Stimulated activated CD4-positive, alpha-beta T cell treated with anti-CD3 and anti-CD28 coated beads, Interleukin-4, amount 100 ng/mL, for 48 hours (primary cell): ENCODE data around the gene NR6A1.
A peak's percentile ranks its signal among the peaks of the same experiment; 100 is the strongest.

Source experiments
- DNase-seq, 2 donors: peaks; one replicate each; pipeline ENCODE4 v3.0.0-alpha.2; 2020; ENCODE audit warnings: low read depth in 2 of 2

The NR6A1 gene

DNA sequence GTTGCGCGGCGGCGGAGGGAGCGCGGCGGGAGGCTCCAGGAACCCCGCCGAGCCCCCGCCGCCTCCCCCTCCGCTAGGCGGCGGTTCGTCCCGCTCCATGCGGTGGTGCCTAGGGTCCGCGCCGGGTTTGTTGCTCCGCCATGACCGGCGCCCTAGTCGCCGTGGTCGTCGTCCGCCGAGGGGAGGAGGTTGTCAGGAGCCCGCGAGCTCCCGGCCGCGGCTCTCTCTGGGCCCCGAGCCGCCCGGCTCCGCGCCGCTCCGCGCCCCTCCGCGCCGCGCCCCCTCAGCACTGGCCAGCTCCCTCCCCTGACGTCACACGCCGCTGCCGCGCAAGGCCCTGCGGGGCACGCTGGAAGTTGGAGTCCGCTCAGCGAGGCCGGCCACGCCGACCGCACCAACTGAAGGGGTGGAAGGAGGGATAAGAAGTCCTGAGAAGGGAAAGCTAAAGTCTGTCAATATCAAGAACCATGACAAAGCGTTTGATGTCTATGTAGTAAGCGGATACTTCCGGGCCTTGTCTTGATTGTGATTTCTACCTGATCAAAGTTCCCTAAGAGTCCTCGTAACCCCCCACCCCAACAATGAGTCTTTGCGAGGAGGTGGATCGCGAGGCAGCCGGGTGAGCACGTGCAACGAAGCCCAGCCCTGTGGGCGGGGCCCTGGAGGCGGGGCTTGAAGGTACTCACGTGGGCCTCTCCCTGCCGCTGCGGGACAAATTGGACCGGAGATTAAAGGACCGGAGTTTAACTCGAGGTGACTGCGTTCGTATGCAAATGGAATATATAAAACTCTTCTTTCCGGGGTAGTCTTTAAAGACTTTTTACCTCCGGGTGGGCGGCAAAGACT, at the start of gene NR6A1:
TSS of gene NR6A1 (minus strand) at position 291 of the 846 bp plus-strand sequence.
- peak; percentile 92 to 93 for DNase-seq

DNA sequence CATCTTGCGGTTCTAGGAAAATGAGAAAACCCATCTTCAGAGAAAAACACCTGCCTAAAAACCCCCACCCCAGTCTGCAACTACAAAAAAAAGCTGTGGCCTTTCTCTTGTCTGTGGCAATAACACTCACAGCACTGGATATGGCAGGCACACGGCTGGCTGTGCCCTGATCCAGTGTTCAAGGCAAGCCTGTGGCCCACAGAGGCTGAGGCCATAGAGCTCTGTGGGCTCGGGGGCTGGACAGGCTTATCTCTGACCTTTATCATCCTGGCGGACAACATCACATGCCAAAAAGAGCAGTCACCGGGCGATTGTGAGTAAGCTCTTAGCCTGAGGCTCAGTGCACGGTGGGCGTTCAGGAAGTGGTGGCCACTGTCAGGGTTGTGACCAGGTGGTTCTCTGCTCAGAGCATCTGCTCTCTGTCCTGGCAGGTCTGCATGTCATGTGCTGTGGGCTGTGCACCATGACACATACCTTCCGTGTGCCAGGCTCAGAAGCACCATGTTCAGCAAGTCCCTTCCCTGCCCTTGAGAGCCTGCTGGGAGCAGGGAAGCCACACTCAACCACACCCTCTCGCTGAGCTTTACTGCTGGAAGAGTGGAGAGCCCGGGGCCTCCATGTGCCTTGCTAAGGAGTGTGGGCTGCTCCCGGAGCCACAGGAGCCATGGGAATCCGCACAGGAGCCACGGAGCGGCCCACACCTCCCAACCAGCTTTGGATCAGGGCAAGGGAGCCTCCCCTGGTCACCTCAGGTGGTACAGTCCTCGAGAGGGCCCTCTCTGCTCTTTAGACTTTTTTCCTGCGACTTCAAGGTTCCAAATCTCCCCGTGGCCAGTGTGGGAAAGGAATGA, 47.5 kb upstream of the NR6A1 start:
- DNase-seq = no peak

DNA sequence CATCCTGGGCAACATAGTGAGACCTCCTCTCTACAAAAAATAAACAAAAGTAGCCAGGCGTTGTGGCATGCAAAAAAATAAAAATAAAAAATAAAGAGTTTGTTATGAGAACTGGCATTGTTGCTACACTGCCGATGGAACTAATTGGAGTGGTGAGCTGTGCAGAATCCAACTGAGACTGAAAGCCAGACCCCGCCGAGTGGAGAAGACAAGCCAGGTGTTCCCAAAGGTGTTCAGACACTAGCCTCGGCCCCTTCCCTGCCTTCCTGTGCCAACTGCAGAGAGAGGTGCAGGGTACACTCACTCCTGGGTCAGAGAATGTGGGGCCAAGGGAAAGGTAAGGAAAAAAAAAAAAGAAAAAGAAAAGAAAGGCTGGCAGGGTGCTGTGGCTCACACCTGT, 44.5 kb upstream of the NR6A1 start:
- no peak for DNase-seq

DNA sequence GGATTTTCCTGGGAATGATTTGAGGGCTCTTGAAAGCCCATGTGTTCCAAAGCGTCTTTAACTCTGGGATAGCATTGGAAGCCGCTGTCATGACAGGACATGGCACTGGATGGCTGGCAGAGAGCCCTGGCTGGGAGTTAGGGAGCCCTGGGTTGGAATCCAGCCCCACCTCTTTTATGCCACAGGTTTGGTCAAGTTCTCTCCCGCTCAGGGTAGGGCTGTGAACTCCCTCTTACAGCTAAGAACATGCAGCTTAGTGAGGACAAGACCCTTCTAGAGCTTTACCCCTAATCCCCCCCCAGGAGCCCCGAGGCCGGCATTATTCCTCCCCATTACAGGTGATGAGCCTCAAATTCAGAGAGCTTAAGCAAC, 43.0 kb upstream of the NR6A1 start:
- no peak for DNase-seq

DNA sequence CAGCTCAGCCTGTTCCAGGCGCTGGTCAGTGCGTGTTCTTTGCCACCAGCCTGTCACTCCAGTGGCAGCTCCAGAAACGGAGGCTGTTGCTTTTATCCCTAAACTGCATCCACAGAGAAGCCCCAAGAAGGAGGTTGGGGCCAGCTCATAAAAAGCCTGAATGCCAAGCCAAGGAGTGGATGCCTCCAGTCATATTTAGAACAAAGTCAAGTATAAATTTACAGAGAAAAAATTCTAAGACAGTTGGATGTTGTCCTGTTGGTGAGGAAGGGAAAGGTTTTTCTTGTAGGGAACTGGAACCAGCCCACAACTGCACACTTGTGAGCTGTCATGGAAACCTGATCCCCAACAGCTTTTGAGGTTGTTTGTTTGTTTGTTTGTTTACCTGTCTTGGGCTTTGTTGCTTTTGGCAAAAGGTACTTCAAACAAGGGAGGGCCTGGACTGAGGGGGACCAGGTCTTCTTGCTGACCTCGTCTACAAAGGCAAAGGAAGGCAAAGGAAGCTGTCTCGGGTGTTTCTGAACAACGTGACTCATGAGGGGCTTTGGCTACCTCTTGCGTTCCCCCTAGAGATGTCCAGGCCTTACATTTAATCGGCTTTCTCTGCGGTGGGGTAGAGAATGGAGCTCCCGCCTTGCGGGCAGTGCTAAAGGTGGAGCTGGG, 42.5 kb upstream of the NR6A1 start:
- DNase-seq = no peak

DNA sequence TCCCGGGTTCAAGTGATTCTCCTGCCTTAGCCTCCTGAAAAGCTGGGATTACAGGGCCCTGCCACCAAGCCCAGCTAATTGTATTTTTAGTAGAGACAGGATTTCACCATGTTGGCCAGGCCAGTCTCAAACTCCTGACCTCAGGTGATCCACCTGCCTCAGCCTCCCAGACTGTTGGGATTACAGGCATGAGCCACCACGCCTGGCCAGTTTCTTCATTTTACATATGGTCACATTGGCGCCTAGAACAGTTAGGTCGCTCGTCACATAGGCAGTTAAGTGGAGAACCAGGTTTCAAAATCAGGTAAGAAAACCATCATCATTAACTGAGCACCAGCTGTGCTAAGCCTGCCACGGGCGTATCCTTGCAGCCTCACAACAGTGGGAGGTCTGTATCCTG, 41.9 kb upstream of the NR6A1 start:
- DNase-seq = no peak

DNA sequence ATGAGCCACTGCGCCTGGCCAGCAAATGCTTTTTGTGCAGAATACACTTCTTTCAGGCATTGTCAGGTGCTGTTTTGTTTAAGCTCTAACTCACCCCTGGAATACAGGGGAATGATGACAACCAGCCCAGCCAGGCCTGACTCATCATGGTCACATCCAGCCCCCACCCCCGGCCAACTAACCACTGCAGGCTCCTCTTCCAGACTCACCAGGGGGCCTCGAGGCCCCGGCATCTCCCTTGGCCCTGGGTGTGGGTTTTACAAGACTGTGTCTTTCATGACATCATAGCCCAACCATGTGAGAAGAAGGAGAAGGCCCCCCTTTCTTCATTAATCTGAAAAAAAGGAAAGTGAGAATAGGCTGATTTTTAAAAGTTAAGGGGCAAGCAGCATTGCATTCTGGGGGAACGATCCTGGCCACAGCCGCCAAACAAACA, 41.3 kb upstream of the NR6A1 start:
- DNase-seq = no peak

DNA sequence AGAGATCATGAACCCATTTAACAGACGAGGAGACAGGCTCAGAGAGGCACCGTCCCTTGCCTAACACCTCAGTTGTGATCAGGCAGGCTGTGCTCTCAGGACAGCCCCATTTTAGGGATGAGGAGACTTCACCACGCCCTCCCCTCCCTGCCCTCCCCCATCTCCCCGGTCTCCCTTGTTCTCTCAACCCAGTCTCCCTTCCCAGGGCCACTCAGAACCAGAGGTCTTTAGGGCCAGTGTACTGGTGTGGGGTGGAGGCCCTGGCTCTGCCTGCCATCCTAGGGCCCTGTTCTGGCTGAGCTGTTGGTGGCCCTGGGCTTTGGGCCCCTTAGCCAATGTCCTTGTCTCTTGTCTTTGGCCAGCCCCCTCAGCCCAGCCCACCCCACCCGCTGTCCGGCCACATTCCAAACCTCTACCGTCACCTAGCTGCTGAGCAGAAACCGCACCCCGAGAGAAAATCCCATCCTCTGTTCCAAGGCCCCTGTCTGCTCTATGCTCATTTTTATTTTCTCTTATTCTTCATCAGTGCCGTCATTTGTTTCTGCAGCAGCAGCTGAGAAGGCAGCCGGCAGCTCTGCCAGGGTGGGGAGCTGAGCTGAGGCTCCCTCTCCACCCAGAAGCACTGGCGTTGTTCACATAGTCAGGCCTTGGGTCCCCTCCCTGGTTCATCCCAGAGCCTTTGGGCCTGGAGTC, 39.7 kb upstream of the NR6A1 start:
- no peak for DNase-seq

DNA sequence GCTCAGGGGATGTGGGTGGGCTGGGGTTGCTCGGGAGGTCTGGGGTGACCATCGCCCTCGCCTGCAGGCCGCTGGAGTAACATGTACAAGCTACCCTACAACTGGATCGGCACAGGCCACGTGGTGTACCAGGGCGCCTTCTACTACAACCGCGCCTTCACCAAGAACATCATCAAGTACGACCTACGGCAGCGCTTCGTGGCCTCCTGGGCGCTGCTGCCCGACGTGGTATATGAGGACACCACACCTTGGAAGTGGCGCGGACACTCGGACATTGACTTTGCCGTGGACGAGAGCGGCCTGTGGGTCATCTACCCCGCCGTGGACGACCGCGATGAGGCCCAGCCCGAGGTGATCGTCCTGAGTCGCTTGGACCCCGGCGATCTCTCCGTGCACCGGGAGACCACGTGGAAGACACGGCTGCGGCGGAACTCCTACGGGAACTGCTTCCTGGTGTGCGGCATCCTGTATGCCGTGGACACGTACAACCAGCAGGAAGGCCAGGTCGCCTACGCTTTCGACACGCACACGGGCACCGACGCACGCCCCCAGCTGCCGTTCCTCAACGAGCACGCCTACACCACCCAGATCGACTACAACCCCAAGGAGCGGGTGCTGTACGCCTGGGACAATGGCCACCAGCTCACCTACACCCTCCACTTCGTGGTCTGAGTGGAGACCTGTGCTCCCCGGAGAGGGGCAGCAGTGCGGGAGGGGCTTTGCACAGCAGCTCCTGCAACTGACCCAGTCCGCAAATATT, 38.8 kb upstream of the NR6A1 start:
- DNase-seq = no peak

DNA sequence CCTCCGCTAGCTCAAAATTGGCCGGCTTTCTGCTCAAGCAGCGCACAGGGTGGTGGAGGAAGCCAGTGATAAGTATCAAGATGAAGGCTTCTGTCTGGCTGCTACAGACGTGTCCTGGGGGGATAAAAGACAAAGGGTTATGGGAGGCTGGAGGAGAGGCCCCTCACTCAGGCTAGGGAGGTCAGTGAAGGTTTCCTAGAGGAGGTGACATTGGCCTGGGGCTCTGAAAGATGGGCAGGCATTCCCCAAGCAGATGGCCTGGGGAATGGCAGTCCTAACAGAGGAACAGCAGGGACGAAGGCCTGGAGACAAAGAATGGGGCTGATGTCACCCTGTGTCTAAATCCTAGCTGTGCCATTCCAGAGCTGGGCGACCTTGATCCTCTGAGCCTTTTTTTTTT, 38.1 kb upstream of the NR6A1 start:
- no peak for DNase-seq

DNA sequence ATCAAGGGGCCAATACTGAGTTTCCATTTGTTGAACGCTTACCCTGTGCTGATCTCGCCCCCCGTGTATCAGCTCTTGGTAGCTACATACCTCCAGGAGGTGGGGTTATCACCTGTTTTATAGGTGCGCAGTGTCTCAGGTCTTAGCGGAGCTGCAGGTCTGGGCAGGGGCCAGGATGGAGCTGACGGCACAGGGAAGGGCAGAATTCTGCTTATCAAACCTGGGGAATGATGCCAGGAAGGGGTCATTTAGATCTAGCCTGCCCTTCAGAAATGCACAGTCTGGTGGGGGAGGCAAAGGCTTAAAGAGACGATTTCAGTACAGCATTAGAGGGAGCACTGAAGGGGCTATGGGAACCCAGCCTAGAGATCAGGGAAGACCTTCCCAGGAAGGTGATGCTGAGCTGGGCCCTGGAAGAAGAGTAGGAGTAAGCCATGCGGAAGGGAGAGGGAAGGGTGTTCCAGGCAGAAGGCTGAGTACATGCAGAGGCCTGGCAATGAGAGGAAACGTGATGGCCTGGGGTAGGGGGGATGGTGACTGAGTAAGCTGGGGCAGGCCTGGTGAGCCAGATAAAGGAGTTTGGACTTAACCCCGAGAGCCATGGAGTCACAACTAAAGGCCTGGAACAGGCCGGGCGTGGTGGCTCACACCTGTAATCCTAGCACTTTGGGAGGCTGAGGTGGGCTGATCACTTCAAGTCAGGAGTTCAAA, 37.3 kb upstream of the NR6A1 start:
- DNase-seq = no peak

DNA sequence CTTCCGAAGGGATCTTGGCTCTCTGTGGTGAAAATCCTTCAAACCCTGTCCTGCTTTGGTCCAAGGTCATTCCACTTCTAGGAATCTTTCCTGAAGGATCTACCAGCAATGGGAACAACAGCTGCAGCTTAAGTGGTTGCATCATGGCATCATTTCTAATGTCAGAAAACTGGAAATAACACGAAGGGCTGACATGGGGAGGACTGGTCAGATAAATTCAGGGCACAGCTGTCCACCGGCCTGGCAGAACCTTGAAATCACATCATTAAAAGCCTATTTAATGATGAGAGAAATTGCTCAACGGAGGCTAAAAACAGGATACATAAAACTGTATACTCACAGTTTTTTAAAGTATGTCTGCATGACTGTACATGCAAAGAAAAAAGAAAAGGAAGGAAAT, 34.1 kb upstream of the NR6A1 start:
- DNase-seq = no peak

DNA sequence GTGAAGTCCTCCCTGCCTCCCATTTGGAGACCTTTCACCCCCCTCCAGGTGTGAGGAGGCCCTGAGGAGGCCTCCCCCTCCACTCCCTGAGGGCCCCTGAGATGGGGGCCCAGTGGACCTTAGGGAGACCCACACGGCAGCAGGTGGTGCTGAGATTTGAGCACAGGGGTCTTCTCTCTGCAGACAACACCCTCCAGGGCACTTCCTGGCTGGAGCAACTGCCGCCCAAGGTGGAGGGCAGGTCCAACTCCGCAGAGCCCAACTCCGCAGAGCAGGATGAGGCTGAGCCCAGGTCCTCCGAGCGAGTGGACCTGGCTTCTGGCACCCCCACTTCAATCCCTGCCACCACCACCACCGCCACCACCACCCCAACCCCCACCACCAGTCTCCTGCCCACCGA, 32.8 kb upstream of the NR6A1 start:
- no peak for DNase-seq

DNA sequence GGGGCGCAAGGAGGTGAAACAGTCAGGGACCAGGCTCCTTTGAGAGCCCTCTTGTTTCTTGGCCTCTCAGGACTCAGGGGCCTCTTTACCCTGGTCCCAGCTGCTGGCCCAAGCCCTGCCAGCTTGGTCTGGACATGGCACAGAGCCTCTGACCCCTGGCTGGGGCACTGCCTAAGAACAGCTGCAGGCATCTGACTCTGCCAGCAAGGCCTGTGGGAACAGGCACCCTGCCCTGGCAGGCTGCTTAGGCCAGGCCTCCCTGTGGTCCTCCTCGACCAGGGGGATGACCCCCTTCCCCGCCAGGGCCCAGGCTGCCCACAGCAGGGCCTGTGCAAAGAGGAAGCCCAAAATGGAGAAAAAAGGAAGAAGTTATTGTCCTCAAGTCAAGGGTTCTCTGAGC, 31.3 kb upstream of the NR6A1 start:
- no peak for DNase-seq

DNA sequence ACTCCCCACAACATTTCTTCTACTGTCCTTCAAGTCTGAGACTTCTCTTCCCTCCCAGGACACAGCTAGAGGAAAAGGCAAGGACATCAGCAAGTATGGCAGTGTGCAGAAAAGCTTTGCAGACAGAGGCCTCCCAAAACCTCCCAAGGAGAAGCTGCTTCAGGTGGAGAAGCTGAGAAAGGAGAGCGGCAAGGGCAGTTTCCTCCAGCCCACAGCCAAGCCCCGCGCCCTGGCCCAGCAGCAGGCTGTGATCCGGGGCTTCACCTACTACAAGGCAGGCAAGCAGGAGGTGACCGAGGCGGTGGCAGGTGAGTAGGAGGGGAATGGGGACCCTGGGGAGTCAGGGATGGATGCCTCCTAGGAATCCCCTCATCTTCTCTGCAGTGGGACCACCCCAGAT, 30.2 kb upstream of the NR6A1 start:
- DNase-seq = no peak

DNA sequence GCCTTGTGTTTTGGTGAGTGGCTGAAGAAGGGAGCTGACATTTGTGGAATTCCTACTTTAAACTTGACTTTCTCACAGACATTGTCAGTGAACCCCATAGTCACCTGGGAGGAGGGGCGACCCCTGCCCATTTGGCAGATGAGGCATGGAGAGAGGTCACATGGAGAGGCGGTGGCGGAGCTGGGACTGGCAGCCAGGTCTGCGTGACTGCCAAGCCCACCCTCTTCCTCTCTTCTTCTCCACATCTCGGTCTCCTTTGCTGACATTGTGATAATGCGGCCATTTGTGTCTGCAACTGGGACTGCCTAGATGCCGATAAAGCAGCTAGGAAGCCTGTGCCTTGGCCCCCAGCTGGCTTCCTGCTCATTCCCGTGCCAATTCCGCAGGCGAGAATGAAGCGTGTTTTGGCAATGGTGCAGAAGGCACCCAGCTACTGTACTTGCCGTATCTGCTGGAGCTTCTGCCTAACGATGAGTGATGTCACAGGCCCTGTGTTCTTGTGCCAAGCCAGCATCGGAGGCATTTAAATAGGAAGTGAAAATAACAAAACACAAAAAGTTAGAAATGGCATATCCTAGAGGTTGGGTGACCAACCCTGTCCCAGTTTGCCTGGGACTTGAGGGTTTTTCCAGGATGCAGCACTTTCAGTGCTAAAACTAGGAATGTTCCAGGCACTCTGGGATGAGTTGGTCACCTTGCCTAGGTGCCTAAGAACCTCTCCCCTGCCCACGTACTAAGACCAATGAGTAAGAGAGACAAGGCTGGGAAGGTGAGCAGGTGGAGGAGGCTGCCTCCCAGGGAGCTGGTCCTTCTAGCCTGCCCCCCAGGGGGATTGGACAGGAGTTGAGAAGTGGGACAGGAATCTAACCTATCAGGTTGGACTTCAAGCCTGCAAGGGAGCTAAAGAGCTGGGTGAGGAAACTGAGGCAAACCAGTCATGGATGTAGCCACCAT, 29.5 kb upstream of the NR6A1 start:
- no peak for DNase-seq

DNA sequence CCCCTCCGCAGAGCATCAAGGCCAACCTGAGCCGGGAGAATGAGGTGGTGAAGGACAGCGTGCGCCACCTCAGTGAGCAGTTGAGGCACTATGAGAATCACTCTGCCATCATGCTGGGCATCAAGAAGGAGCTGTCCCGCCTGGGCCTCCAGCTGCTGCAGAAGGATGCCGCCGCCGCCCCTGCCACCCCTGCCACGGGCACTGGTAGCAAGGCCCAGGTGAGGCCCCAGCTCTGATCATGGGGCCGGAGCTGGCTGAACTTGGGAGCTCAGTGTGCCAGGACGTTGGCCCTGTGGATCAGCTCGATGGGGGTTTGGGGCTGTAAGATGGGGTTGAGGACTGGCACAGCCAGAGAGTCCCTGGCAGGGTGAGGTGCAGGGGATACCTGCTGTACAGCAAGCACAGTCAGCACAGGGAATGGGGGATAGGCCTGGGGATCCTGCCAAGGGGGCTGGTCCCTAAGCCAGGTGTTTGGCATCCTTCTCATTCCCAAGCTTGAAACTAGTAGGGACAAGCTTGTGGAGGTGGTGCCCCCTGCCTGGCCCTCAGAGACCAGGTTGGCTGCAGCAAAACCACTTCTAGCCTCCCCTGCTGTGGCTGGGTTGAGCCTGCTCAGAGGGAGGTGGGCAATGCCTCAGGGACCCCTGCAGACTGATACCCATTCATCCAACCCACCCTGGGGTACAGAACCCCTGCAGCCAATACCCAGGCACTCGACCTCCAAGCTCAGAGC, 28.3 kb upstream of the NR6A1 start:
- no peak for DNase-seq

DNA sequence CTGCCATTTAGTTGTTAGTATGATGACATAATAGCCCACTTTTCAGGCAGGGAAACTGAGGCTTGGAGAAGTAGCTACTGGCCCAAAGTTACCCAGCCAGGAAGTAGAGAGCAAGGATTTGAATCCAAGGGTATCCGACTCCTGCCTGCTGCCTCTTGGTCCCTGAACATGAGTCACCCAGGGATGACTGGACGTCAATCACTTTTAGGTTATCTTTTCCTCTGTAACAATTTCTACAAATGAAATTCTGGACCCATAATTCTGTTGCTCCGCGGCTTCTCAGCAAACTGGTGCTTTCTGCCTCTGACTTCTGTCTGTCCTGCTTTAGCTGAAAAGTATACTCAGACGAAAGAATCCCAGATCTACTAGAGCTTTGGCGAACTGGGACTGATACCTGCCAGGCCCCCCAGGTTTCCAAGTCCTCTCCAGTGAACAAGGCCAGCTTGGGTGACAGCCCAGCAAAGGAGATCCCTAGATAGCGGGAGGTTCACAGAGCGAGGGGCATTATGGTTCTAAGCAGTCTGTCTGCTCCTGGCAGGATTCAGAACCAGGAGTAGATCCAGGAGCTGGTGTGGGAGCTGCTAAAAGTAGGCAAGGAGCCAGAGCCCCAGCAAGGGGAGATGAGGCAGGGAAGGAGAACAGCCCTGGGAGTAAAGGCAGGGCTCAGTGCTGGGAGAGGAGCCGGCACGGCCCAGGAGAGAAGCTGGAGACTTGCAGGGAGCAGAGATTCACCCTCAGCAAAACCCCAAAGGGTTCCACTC, 26.4 kb upstream of the NR6A1 start:
- DNase-seq = no peak
